HG02798 (cell line): Measurements from ENCODE around the gene SUCO.

ENCODE experiments used
- ATAC-seq: cut with Tn5 transposase; IDR thresholded peaks from one replicate; pipeline ENCODE4 v1.9.1; 2021; ENCODE audit warnings: mild to moderate bottlenecking; ENCODE audit not compliant: unreplicated experiment, poor library complexity

The SUCO gene

GRCh38 chr1:172638249-172638648 is 105.3 kb downstream of the SUCO start:
- no peak for ATAC-seq

GRCh38 chr1:172638885-172639831 is 106.2 kb downstream of the SUCO start:
- ATAC-seq = peak; percentile 83

- ATAC-seq = no peak
Measured at GRCh38 chr1:172640111-172640510, 107.2 kb downstream of the SUCO start.

- ATAC-seq = no peak
Measured at GRCh38 chr1:172641492-172641891, 108.5 kb downstream of the SUCO start.

GRCh38 chr1:172642970-172643369 is 110.0 kb downstream of the SUCO start:
- no peak for ATAC-seq

GRCh38 chr1:172646653-172647052 is 113.7 kb downstream of the SUCO start:
- ATAC-seq = no peak

- no peak for ATAC-seq
Measured at GRCh38 chr1:172647110-172647564, 114.2 kb downstream of the SUCO start.

- no peak for ATAC-seq
Measured at GRCh38 chr1:172647987-172648386, 115.0 kb downstream of the SUCO start.

GRCh38 chr1:172650474-172651193 is 117.7 kb downstream of the SUCO start:
- ATAC-seq = no peak

GRCh38 chr1:172653015-172653709 is 120.2 kb downstream of the SUCO start:
- ATAC-seq = no peak

GRCh38 chr1:172654535-172654934 is 121.6 kb downstream of the SUCO start:
- no peak for ATAC-seq

GRCh38 chr1:172656576-172656975 is 123.6 kb downstream of the SUCO start:
- ATAC-seq = no peak

- ATAC-seq = no peak
Measured at GRCh38 chr1:172657586-172657985, 124.6 kb downstream of the SUCO start.

GRCh38 chr1:172658871-172659453 is 126.0 kb downstream of the SUCO start, which contains the start of gene FASLG:
Gene FASLG, plus strand, starts transcription at chr1:172659103. Its CDS starts 99 bp downstream, at chr1:172659202.
- ATAC-seq = no peak

GRCh38 chr1:172661107-172661506 is 128.2 kb downstream of the SUCO start:
- ATAC-seq = no peak
